K562 (cell line): ENCODE data around the gene C1QTNF5. TPM values are rescaled to one million over a fixed set of nuclear protein-coding genes. Genes with fewer than 3 reads are reported as not detected.

Source experiments
- HES1 ChIP-seq: fragments of 450-650 bp; IDR thresholded peaks from 2 replicates; pipeline ENCODE4 v1.6.1; 2016; ENCODE audit warnings: low read depth, mild to moderate bottlenecking, moderate library complexity
- HNRNPK ChIP-seq: fragments of 200-400 bp; formaldehyde crosslinking; IDR thresholded peaks from one replicate; pipeline ENCODE4 v1.6.1; 2018; ENCODE audit warnings: mild to moderate bottlenecking, low read depth, low read length; ENCODE audit not compliant: poor library complexity, severe bottlenecking
- JUND ChIP-seq, 2 experiments: IDR thresholded peaks; 2 replicates in 1 of 2; 3 replicates in 1 of 2; pipeline ENCODE4 v1.6.1; 2011; ENCODE audit warnings: borderline replicate concordance in 2 of 2, low read depth in 2 of 2, low read length in 2 of 2, improper control_type of control experiment in 1 of 2, missing biosample characterization in 1 of 2, missing genetic modification characterization in 1 of 2, missing genetic modification reagents in 1 of 2
- KAT7 ChIP-seq: sonication (generic); formaldehyde crosslinking; IDR thresholded peaks from 2 replicates; pipeline ENCODE4 v1.8.0; 2022; ENCODE audit warnings: missing genetic modification reagents, mild to moderate bottlenecking, borderline replicate concordance
- MEIS2 ChIP-seq: fragments of 450-650 bp; IDR thresholded peaks from 2 replicates; pipeline ENCODE4 v1.6.1; 2014; ENCODE audit warnings: mild to moderate bottlenecking; ENCODE audit not compliant: partially characterized antibody
- NCOA4 ChIP-seq: fragments of 450-650 bp; IDR thresholded peaks from 2 replicates; pipeline ENCODE4 v1.6.1; 2018; ENCODE audit warnings: mild to moderate bottlenecking; ENCODE audit not compliant: partially characterized antibody
- PML ChIP-seq: IDR thresholded peaks from 2 replicates; pipeline ENCODE4 v1.6.1; 2012; ENCODE audit warnings: low read length, inconsistent platforms
- PRMT5 ChIP-seq: sonication (generic); formaldehyde crosslinking; IDR thresholded peaks from 2 replicates; pipeline ENCODE4 v1.5.0; 2020; ENCODE audit warnings: missing genetic modification reagents
- SMAD1 ChIP-seq: fragments of 150-350 bp; IDR thresholded peaks from 2 replicates; pipeline ENCODE4 v1.6.1; 2014; ENCODE audit warnings: low read length, low read depth; ENCODE audit not compliant: partially characterized antibody
- SRSF1 ChIP-seq: fragments of 200-400 bp; formaldehyde crosslinking; IDR thresholded peaks from 2 replicates; pipeline ENCODE4 v1.6.1; 2017; ENCODE audit warnings: mild to moderate bottlenecking, low read depth, low read length, moderate library complexity
- TCF7 ChIP-seq: sonication (generic); IDR thresholded peaks from 2 replicates; pipeline ENCODE4 v1.6.1; 2016; ENCODE audit warnings: antibody characterized with exemption, borderline replicate concordance
- THRA ChIP-seq: fragments of 450-650 bp; IDR thresholded peaks from 2 replicates; pipeline ENCODE4 v1.6.1; 2017; ENCODE audit warnings: mild to moderate bottlenecking, moderate library complexity
- THRAP3 ChIP-seq: fragments of 450-650 bp; IDR thresholded peaks from 2 replicates; pipeline ENCODE4 v1.6.1; 2016; ENCODE audit warnings: mild to moderate bottlenecking, inconsistent platforms, borderline replicate concordance
- TRIM24 ChIP-seq, 2 experiments: fragments of 450-650 bp; IDR thresholded peaks; 2 replicates each; pipeline ENCODE4 v1.6.1; 2016
- TSC22D4 ChIP-seq: fragments of 450-650 bp; IDR thresholded peaks from 2 replicates; pipeline ENCODE4 v1.6.1; 2016; ENCODE audit warnings: missing genetic modification characterization, missing biosample characterization, control low read depth
- ZBTB17 ChIP-seq: fragments of 450-650 bp; formaldehyde crosslinking; IDR thresholded peaks from 2 replicates; pipeline ENCODE4 v1.4.0; 2020; ENCODE audit warnings: mild to moderate bottlenecking
- ZKSCAN1 ChIP-seq: fragments of 150-350 bp; IDR thresholded peaks from 2 replicates; pipeline ENCODE4 v1.6.1; 2016; ENCODE audit warnings: low read depth, low read length
- ZNF140 ChIP-seq: fragments of 250-450 bp; sonication (Bioruptor Pico); IDR thresholded peaks from 2 replicates; pipeline ENCODE4 v1.8.0; 2021; ENCODE audit warnings: moderate library complexity, mild to moderate bottlenecking, inconsistent platforms
- ZNF354B ChIP-seq: fragments of 250-450 bp; sonication (Bioruptor Pico); IDR thresholded peaks from 2 replicates; pipeline ENCODE4 v1.4.0; 2020
- ZNF76 ChIP-seq: fragments of 250-450 bp; sonication (Bioruptor Pico); IDR thresholded peaks from 2 replicates; pipeline ENCODE4 v1.4.0; 2020; ENCODE audit warnings: mild to moderate bottlenecking, moderate library complexity, borderline replicate concordance
- polyA plus RNA-seq, 8 experiments: library from polyadenylated mRNA; depleted of rRNA in 4 of 8; stranded (reverse) in 5 of 8; unstranded in 3 of 8; fragments of >200 nt; fragmentation: Nextera tagmentation in 2 of 8; fragmentation: Illumina TruSeq in 1 of 8; extraction: Ambion mirVana in 2 of 8; extraction: Trizol in 1 of 8; gene quantifications; 2 replicates each; pipeline versions ENCODE4 v1.2.1 to v1.2.3, GENCODE V29; 2011 to 2014; ENCODE audit warnings: inconsistent platforms in 1 of 8, missing spikeins in 1 of 8
- total RNA-seq, 7 experiments: library from RNA; depleted of rRNA in 6 of 7; stranded (reverse); fragments of >200 nt in 6 of 7; fragmentation: Illumina TruSeq in 2 of 7; extraction: Trizol in 2 of 7; gene quantifications; 2 replicates each; pipeline versions ENCODE4 v1.2.1 to v1.2.3, GENCODE V29; 2011 to 2021; ENCODE audit warnings: low replicate concordance in 1 of 7
- TF ChIP-seq, protein P1 (sequence below), 2 experiments: fragments of 450-650 bp in 1 of 2; sonication (generic) in 1 of 2; formaldehyde crosslinking; conservative IDR thresholded peaks; 2 replicates each; pipeline versions ENCODE4 v1.4.0 to v1.8.1; 2020 to 2022; ENCODE audit warnings: mild to moderate bottlenecking in 1 of 2, missing genetic modification reagents in 1 of 2
- TF ChIP-seq, protein P2 (sequence below): sonication (generic); formaldehyde crosslinking; IDR thresholded peaks from 2 replicates; pipeline ENCODE4 v1.8.1; 2023; ENCODE audit warnings: mild to moderate bottlenecking, missing genetic modification reagents

Gene C1QTNF5
- total and polyA plus RNA-seq, 9 of the 15 experiments (the other 6 are each of a cell fraction or from before 2014, with no cell fraction given) = 0.07 to 0.76 (median 0.24) TPM; not detected in 1

DNA sequence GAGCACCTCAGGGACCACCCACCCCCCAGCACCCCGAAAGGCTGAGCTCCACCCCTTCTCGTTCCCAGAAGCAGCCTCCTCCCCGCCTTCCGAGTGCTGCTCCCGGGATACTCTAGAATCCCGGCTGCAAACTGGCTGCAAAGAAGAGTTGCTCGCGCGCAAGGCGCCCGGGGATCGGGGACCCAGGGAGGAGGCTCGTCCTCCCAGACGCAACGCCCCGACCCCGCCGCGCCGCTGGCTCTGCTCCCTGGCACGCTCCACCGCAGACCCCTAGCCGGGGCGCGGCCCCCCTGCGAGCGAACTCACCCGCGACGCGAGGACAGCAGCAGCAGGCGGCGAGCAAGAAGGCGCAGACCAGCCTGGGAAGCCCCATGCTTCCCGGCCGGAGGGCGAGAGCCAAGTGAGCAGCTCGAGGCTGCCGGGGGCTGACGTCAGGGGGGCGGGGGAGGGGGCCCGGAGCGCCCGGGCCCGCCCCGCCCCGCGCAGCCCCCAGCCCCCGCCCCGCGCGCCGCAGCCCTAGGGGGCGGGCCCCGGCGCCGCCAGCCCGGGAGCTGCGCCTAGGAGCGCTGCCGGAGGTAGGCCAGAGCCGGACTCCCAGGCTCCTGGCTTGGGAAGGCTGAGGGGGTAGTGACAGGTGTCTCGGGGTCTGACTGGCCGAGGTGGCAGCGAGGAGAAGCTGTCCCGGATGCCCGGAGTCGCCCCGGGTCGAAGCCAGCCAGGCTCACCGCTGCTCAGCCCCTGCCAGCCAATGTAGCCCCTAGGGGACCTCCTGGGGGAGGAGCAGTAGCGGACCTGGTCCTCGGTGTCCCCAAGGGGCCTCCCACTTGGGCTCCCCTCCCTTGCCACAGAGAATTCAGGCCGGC lies 23.7 kb downstream of the C1QTNF5 start, which contains the start of gene MCAM (continued):
- no peak for TF ChIP-seq HNRNPK
- TF ChIP-seq, protein P1, sequence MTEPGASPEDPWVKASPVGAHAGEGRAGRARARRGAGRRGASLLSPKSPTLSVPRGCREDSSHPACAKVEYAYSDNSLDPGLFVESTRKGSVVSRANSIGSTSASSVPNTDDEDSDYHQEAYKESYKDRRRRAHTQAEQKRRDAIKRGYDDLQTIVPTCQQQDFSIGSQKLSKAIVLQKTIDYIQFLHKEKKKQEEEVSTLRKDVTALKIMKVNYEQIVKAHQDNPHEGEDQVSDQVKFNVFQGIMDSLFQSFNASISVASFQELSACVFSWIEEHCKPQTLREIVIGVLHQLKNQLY (CRISPR knock-in tag; conservative IDR thresholded peaks at IDR 0.05) = no peak
- TF ChIP-seq SRSF1 = no peak
- no peak for TF ChIP-seq TRIM24 (IDR thresholded peaks at IDR 0.05)
- TF ChIP-seq PML = no peak
- no peak for TF ChIP-seq SMAD1
- TF ChIP-seq JUND (IDR thresholded peaks at IDR 0.05; ENCODE audit: borderline replicate concordance, low read depth, low read length) = peak; percentile 52; the same call in 1 of the 2 replicates
- no peak for TF ChIP-seq JUND (tag; IDR thresholded peaks at IDR 0.05; ENCODE audit: borderline replicate concordance, low read depth, low read length)
- no peak for TF ChIP-seq NCOA4
- TF ChIP-seq ZNF76 (CRISPR knock-in tag) = no peak
- peak; percentile 43; the same call in 1 of the 2 replicates for TF ChIP-seq TCF7
- no peak for TF ChIP-seq HES1
- TF ChIP-seq THRA = no peak
- 0 out of 2 replicates have a peak, but pooled peaks have one; percentile 3 for TF ChIP-seq KAT7
- no peak for TF ChIP-seq TSC22D4
- no peak for TF ChIP-seq PRMT5 (CRISPR knock-in tag)
- TF ChIP-seq ZNF140 (CRISPR knock-in tag) = no peak
- no peak for TF ChIP-seq ZKSCAN1
- TF ChIP-seq MEIS2 = no peak
- no peak for TF ChIP-seq THRAP3
- TF ChIP-seq, protein P2, sequence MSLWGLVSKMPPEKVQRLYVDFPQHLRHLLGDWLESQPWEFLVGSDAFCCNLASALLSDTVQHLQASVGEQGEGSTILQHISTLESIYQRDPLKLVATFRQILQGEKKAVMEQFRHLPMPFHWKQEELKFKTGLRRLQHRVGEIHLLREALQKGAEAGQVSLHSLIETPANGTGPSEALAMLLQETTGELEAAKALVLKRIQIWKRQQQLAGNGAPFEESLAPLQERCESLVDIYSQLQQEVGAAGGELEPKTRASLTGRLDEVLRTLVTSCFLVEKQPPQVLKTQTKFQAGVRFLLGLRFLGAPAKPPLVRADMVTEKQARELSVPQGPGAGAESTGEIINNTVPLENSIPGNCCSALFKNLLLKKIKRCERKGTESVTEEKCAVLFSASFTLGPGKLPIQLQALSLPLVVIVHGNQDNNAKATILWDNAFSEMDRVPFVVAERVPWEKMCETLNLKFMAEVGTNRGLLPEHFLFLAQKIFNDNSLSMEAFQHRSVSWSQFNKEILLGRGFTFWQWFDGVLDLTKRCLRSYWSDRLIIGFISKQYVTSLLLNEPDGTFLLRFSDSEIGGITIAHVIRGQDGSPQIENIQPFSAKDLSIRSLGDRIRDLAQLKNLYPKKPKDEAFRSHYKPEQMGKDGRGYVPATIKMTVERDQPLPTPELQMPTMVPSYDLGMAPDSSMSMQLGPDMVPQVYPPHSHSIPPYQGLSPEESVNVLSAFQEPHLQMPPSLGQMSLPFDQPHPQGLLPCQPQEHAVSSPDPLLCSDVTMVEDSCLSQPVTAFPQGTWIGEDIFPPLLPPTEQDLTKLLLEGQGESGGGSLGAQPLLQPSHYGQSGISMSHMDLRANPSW (CRISPR knock-in tag) = no peak
- no peak for TF ChIP-seq ZBTB17 (CRISPR knock-in tag)
- TF ChIP-seq ZNF354B (CRISPR knock-in tag) = no peak
